ENCODE results near the gene SFI1.
"Not testable (repeated sequence)": the region's sequence is repeated elsewhere in the genome, so short reads cannot be mapped to it uniquely, and the experiment has no call there.

SFI1 gene

GRCh38 chr22:31637891-31638618, 141.7 kb downstream of the SFI1 start:
- no peak for DNase-seq

DNA sequence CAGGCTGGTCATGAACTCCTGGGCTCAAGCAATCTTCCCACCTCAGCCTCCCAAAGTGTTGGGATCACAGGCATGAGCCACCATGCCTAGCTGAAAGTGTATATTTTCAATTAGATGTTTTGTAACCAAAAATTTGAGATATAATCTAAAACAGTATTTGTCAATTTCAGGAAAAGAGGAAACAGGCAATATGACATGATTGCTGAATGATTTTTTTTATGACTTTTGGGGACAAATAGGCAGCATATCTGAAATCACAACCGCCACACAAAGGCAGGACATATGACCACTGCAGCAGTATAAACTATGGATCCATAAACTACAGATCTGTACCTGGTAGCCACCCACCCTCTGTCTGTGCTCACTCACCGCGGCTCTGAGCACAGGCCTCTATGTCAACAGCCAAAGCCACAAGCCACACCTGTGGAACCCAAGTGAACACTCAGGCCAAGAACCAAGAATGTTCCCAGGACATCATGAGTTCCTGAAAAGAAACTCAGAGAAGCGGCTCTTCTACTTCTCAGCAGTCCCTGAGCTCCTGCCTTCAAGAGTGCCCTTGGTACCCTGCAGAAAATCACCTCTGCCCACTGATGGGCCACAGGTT, 143.2 kb downstream of the SFI1 start:
- DNase-seq: no peak

GRCh38 chr22:31646186-31647019, 150.1 kb downstream of the SFI1 start:
- DNase-seq: no peak

DNA sequence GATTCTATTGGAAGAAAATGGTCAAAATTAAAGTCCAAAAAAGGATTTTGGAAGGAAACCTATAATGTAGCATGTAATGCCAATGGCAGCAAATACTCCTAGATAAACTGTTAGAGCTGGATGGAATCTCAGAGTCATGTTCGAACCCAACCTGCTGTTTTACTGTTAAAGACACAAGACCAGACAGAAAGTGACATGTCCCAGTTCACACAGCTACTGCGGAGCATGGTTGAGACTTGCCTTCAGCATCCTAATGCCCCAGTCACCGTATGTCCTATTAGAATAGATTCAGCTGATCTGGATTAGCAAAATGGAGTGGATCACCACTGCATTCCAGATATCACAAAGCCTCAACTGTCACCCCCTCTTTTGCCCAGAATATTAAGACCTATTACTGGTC, 150.7 kb downstream of the SFI1 start:
- no peak for DNase-seq

GRCh38 chr22:31647523-31648320, 151.4 kb downstream of the SFI1 start:
- DNase-seq: no peak

GRCh38 chr22:31650391-31650790, 154.1 kb downstream of the SFI1 start:
- no peak for DNase-seq

DNA sequence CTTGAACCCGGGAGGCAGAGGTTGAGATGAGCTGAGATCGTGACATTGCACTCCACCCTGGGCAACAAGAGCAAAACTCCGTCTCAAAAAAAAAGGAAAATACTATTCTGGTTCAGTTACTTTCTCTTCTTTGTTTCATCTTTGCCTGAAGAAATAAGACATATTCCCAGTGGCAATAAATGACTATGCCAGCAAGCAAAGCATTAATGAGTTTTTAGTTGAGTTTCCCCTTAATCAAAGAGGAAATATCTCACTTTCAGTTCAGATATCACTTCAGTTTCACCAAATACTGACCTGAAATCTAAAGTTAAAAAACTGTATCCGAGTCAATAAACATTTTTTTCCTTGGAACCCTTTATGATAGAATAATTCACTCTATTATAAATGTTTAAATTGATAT, 155.3 kb downstream of the SFI1 start:
- DNase-seq: no peak

- DNase-seq: no peak
Observed at GRCh38 chr22:31652088-31652487, 155.8 kb downstream of the SFI1 start.

- DNase-seq: no peak
Observed at GRCh38 chr22:31652911-31653684, 156.8 kb downstream of the SFI1 start.

GRCh38 chr22:31653944-31654343, 157.6 kb downstream of the SFI1 start:
- DNase-seq: no peak

- no peak for DNase-seq
Observed at GRCh38 chr22:31654408-31654807, 158.1 kb downstream of the SFI1 start.

DNA sequence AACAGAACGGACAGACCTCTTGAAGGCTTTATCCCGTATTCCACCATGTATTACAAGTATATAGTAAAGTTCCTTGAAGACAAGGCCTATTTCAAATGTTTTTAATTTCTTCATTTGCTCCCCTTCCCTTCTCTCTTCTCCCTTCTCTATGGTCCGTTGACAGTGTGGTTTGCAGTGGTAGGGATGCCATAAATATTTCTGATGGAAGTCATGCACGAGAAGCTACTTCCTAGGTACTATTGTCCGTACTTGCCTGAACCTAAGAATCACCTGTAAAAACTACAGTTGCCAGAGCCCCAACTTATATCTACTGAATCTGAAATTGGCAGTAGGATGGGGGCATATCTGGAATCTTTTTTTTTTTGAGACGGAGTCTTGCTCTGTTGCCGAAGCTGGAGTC, 162.9 kb downstream of the SFI1 start:
- no peak for DNase-seq

DNA sequence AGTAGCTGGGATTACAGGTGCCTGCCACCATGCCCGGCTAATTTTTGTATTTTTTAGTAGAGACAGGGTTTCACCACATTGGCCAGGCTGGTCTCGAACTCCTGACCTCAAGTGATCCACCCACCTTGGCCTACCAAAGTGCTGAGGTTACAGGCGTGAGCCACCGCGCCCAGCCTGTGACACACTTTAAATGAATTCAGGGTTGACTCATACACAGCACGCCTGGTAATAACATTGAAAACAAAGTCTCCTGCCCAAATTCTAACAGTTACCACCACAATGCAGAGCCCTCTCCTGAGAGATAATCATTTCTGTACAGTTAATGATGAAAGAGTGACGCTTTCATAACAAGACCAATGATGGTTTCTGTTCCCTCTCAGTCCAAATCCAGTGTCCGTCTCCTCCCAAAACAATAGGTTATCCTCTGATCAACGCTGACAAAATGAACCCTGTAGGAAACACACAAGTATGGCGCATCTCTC, 164.6 kb downstream of the SFI1 start:
- DNase-seq: not testable (repeated sequence)

- peak; percentile 97 for DNase-seq
Observed at GRCh38 chr22:31661851-31662667, 165.7 kb downstream of the SFI1 start, which contains the start of gene PISD. Gene PISD, minus strand, starts transcription at chr22:31662215. Its CDS starts 7 bp downstream, at chr22:31662208.

DNA sequence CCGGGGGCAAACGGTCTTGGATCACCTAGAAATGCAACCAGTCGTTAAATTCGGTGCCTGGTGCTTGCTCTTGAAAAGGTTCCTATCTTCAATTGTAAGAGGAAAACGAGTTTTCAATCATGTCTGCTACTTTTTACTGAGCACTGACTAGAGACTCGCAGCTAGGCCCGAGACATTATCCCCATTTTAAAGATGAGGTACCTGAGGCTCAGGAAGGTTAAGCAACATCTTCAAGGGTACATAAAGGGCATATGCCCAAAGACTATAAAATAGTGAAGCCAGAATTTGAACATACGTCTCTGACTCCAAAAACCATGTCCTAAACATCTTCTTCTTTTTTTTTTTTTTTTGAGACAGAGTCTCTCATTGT, 166.3 kb downstream of the SFI1 start:
- no peak for DNase-seq
